CD14-positive monocyte (primary cell): Measurements from ENCODE around the gene USP30. TPM values are rescaled to one million over a fixed set of nuclear protein-coding genes. Genes with fewer than 3 reads are reported as not detected.

Experiments used
- DNase-seq, 3 donors: peaks; one replicate each; pipeline ENCODE4 v3.0.0-alpha.2; 2011 to 2022
- H2AFZ ChIP-seq: 2 replicates; pipeline ENCODE4 v1.6.0; 2012; ENCODE audit warnings: mild to moderate bottlenecking, low read depth, low read length, inconsistent platforms; ENCODE audit not compliant: insufficient read depth, poor library complexity, severe bottlenecking
- H3K27ac ChIP-seq, 2 donors: 1 replicate in 1 of 2; 2 replicates in 1 of 2; pipeline ENCODE4 v1.5.1; 2012 to 2013; ENCODE audit warnings: low read length in 2 of 2, control low read depth in 1 of 2, inconsistent platforms in 1 of 2, low read depth in 1 of 2, mild to moderate bottlenecking in 1 of 2
- H3K27me3 ChIP-seq, 2 donors: one replicate each; pipeline versions ENCODE4 v1.6.0 to v1.6.1; 2011 to 2013; ENCODE audit warnings: low read length in 2 of 2; ENCODE audit not compliant: control insufficient read depth in 2 of 2, insufficient read depth in 2 of 2
- H3K36me3 ChIP-seq, 2 donors: replicated peaks in 1 of 2; 1 replicate in 1 of 2; 2 replicates in 1 of 2; pipeline versions ENCODE4 v1.5.1 to v1.6.1; 2012 to 2013; ENCODE audit warnings: low read length in 2 of 2, control low read depth in 1 of 2, inconsistent platforms in 1 of 2, mild to moderate bottlenecking in 1 of 2; ENCODE audit not compliant: insufficient read depth in 2 of 2, control insufficient read depth in 1 of 2
- H3K4me1 ChIP-seq, 2 donors: 1 replicate in 1 of 2; 2 replicates in 1 of 2; pipeline versions ENCODE4 v1.5.1 to v1.6.1; 2012 to 2013; ENCODE audit warnings: low read length in 2 of 2, control low read depth in 1 of 2, inconsistent platforms in 1 of 2, mild to moderate bottlenecking in 1 of 2, moderate library complexity in 1 of 2; ENCODE audit not compliant: insufficient read depth in 2 of 2, control insufficient read depth in 1 of 2
- H3K4me2 ChIP-seq: replicated peaks from 2 replicates; pipeline ENCODE3; 2012; ENCODE audit warnings: low read length, moderate library complexity, mild to moderate bottlenecking; ENCODE audit not compliant: poor library complexity, severe bottlenecking; ENCODE audit errors: extremely low read depth
- H3K4me3 ChIP-seq, 3 experiments: fragments of 200-600 bp in 1 of 3; sonication (generic) in 1 of 3; replicated peaks in 1 of 3; 1 replicate in 2 of 3; 2 replicates in 1 of 3; pipeline ENCODE4 v1.5.1; 2011 to 2013; ENCODE audit warnings: low read length in 3 of 3, mild to moderate bottlenecking in 3 of 3, control low read depth in 2 of 3, low read depth in 2 of 3, inconsistent platforms in 1 of 3, moderate library complexity in 1 of 3
- H3K79me2 ChIP-seq: 2 replicates; pipeline ENCODE4 v1.6.0; 2012; ENCODE audit warnings: mild to moderate bottlenecking, control low read depth, inconsistent platforms, low read length, moderate library complexity; ENCODE audit not compliant: insufficient read depth
- H3K9ac ChIP-seq: 2 replicates; pipeline ENCODE4 v1.6.0; 2017; ENCODE audit warnings: low read length, mild to moderate bottlenecking; ENCODE audit not compliant: insufficient read depth, poor library complexity, severe bottlenecking
- H3K9me3 ChIP-seq, 2 donors: replicated peaks in 1 of 2; 1 replicate in 1 of 2; 2 replicates in 1 of 2; pipeline versions ENCODE4 v1.5.1 to v1.6.1; 2012 to 2013; ENCODE audit warnings: low read length in 2 of 2, control low read depth in 1 of 2; ENCODE audit not compliant: control insufficient read depth in 1 of 2, insufficient read depth in 1 of 2
- H4K20me1 ChIP-seq: 2 replicates; pipeline ENCODE4 v1.6.0; 2012; ENCODE audit warnings: mild to moderate bottlenecking, low read length, control low read depth, moderate library complexity; ENCODE audit not compliant: insufficient read depth
- H3K27ac Mint-ChIP-seq, 7 donors: one replicate each; pipeline ENCODE4 v1.8.0; 2020; ENCODE audit warnings: mild to moderate bottlenecking in 7 of 7, mixed read lengths in 7 of 7, moderate library complexity in 6 of 7, inconsistent platforms in 2 of 7
- H3K27me3 Mint-ChIP-seq, 3 donors: one replicate each; pipeline ENCODE4 v1.8.0; 2021 to 2022; ENCODE audit warnings: low read depth in 3 of 3, mild to moderate bottlenecking in 3 of 3, mixed read lengths in 3 of 3, moderate library complexity in 3 of 3, inconsistent platforms in 1 of 3
- H3K36me3 Mint-ChIP-seq, 2 donors: one replicate each; pipeline ENCODE4 v1.8.0; 2020; ENCODE audit warnings: mixed read lengths in 2 of 2, inconsistent platforms in 1 of 2, mild to moderate bottlenecking in 1 of 2
- H3K4me1 Mint-ChIP-seq: one replicate; pipeline ENCODE4 v1.8.0; 2020; ENCODE audit warnings: mild to moderate bottlenecking, mixed read lengths
- H3K4me3 Mint-ChIP-seq, 2 donors: one replicate each; pipeline ENCODE4 v1.8.0; 2020; ENCODE audit warnings: mild to moderate bottlenecking in 2 of 2, mixed read lengths in 2 of 2, moderate library complexity in 1 of 2
- H3K9me3 Mint-ChIP-seq, 7 donors: one replicate each; pipeline ENCODE4 v1.8.0; 2020 to 2022; ENCODE audit warnings: mixed read lengths in 7 of 7, mild to moderate bottlenecking in 6 of 7, moderate library complexity in 6 of 7, inconsistent platforms in 2 of 7
- WGBS: methylation state at CpG from one replicate; pipeline ENCODE4 v1.1.5; 2013; ENCODE audit warnings: missing lambda C conversion rate; ENCODE audit not compliant: insufficient coverage; 5-methylcytosine and 5-hydroxymethylcytosine counted together
- intact Hi-C, 2 donors: fragments of 100-400 bp; cut with micrococcal nuclease; formaldehyde crosslinking; loops; one replicate each; pipeline versions ENCODE4 v1.15.0 to v1.15.1; 2023
- polyA plus RNA-seq, 3 donors: library from polyadenylated mRNA; depleted of rRNA in 1 of 3; unstranded in 2 of 3; stranded (reverse) in 1 of 3; fragments of 300-500 nt in 2 of 3; fragments of >200 nt in 1 of 3; fragmentation: Illumina TruSeq in 2 of 3; gene quantifications; 1 replicate in 2 of 3; 2 replicates in 1 of 3; pipeline ENCODE4 v1.2.3, GENCODE V29; 2012 to 2021
- TF ChIP-seq, protein P1 (sequence below): fragments of 200-600 bp; IDR thresholded peaks from one replicate; pipeline ENCODE4 v1.8.0; 2022; ENCODE audit warnings: antibody characterized with exemption, mild to moderate bottlenecking

USP30 gene
- polyA plus RNA-seq, 3 donors = 4.5 to 8.2 (median 6.8) TPM

GRCh38 chr12:109105176-109105575, 52.8 kb downstream of the USP30 start:
- 100% methylated on average over 1 of the region's 5 CpGs for WGBS
- Mint-ChIP-seq H3K4me1 (peaks cover 3% of the 10 kb centered on the region), H3K36me3 (peaks cover 27 to 33% of the 10 kb centered on the region in 2 donors), H3K27ac (no peak overlapping the region), H3K27me3 (peaks cover 0 to 2% (median 2%) of the 10 kb centered on the region in 3 donors), H3K9me3 (peaks cover 0 to 2% (median 0%) of the 10 kb centered on the region in 7 donors), H3K4me3 (no peak overlapping the region)
- no peaks in the 10 kb centered on the region for H3K9me3 ChIP-seq
- H3K4me3 ChIP-seq = no peak overlapping the region
- H3K27ac ChIP-seq = no peak overlapping the region
- no peaks in the 10 kb centered on the region for H3K27me3 ChIP-seq
- no peak for DNase-seq
- H3K9ac ChIP-seq = no peak overlapping the region
- H3K79me2 ChIP-seq = no peaks in the 10 kb centered on the region
- intact Hi-C loops = no loop called here
- peaks cover 0 to 49% of the 10 kb centered on the region in 2 donors for H3K36me3 ChIP-seq
- no peaks in the 10 kb centered on the region for H4K20me1 ChIP-seq
- H2AFZ ChIP-seq = no peak overlapping the region
- TF ChIP-seq, protein P1, sequence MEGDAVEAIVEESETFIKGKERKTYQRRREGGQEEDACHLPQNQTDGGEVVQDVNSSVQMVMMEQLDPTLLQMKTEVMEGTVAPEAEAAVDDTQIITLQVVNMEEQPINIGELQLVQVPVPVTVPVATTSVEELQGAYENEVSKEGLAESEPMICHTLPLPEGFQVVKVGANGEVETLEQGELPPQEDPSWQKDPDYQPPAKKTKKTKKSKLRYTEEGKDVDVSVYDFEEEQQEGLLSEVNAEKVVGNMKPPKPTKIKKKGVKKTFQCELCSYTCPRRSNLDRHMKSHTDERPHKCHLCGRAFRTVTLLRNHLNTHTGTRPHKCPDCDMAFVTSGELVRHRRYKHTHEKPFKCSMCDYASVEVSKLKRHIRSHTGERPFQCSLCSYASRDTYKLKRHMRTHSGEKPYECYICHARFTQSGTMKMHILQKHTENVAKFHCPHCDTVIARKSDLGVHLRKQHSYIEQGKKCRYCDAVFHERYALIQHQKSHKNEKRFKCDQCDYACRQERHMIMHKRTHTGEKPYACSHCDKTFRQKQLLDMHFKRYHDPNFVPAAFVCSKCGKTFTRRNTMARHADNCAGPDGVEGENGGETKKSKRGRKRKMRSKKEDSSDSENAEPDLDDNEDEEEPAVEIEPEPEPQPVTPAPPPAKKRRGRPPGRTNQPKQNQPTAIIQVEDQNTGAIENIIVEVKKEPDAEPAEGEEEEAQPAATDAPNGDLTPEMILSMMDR = no peak
- no peak overlapping the region for H3K4me2 ChIP-seq
- H3K4me1 ChIP-seq = no peaks in the 10 kb centered on the region

DNA sequence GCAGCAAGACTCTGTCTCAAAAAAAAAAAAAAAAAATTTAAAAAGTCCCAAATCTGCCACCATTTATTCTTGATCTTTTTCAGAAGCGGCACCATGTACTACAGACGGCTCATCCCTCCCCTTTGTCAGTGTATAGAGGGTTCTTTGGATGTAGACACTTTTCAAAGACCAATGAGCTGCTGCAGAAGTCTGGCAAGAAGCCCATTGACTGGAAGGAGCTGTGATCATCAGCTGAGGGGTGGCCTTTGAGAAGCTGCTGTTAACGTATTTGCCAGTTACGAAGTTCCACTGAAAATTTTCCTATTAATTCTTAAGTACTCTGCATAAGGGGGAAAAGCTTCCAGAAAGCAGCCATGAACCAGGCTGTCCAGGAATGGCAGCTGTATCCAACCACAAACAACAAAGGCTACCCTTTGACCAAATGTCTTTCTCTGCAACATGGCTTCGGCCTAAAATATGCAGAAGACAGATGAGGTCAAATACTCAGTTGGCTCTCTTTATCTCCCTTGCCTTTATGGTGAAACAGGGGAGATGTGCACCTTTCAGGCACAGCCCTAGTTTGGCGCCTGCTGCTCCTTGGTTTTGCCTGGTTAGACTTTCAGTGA, 57.5 kb downstream of the USP30 start:
- intact Hi-C loops = loop anchor here (5.0 kb wide), 2 partner anchors 282 to 287 kb away; no protein-coding TSS in a partner anchor
- peaks cover 4 to 6% of the 10 kb centered on the region in 2 donors for H3K4me1 ChIP-seq
- no peak overlapping the region for H2AFZ ChIP-seq
- peak overlapping the region in 1 of 7 donors; percentile 0 for H3K27ac Mint-ChIP-seq
- peaks cover 0 to 2% (median 1%) of the 10 kb centered on the region in 3 donors for H3K27me3 Mint-ChIP-seq
- no peak overlapping the region for H3K27ac ChIP-seq
- no peak overlapping the region for H3K9ac ChIP-seq
- peaks cover 0 to 1% (median 0%) of the 10 kb centered on the region in 7 donors for H3K9me3 Mint-ChIP-seq
- H4K20me1 ChIP-seq = no peaks in the 10 kb centered on the region
- DNase-seq = no peak
- no peaks in the 10 kb centered on the region for H3K27me3 ChIP-seq
- no peak overlapping the region for H3K4me3 Mint-ChIP-seq
- no peak overlapping the region for H3K4me3 ChIP-seq
- no peak overlapping the region for H3K4me2 ChIP-seq
- H3K9me3 ChIP-seq = no peaks in the 10 kb centered on the region
- H3K36me3 Mint-ChIP-seq = peaks cover 19 to 22% of the 10 kb centered on the region in 2 donors
- WGBS = 94% methylated on average over 2 of the region's 6 CpGs
- TF ChIP-seq, protein P1 = no peak
- peaks cover 0 to 25% of the 10 kb centered on the region in 2 donors for H3K36me3 ChIP-seq
- H3K79me2 ChIP-seq = no peaks in the 10 kb centered on the region
- H3K4me1 Mint-ChIP-seq = peaks cover 10% of the 10 kb centered on the region
